DOHH2 (cell line): ENCODE data around the gene KYAT1.

Experiments used
- H3F3A ChIP-seq: fragments of 200-600 bp; sonication (generic), shearing (Covaris generic); 2 replicates; pipeline ENCODE4 v1.6.0; 2016; ENCODE audit warnings: antibody characterized with exemption, mild to moderate bottlenecking; ENCODE audit not compliant: control insufficient read depth, insufficient read depth
- H3K27ac ChIP-seq: fragments of 200-600 bp; sonication (generic); 2 replicates; pipeline ENCODE4 v1.5.1; 2014; ENCODE audit warnings: low read depth, mild to moderate bottlenecking, low read length, moderate library complexity
- H3K27me3 ChIP-seq: fragments of 200-600 bp; sonication (generic); 2 replicates; pipeline ENCODE4 v1.6.1; 2014; ENCODE audit warnings: mild to moderate bottlenecking, low read length, mixed read lengths; ENCODE audit not compliant: control insufficient read depth
- H3K36me3 ChIP-seq: fragments of 200-600 bp; sonication (generic); 2 replicates; pipeline ENCODE4 v1.6.1; 2014; ENCODE audit warnings: mild to moderate bottlenecking, low read length, moderate library complexity, mixed read lengths; ENCODE audit not compliant: control insufficient read depth
- H3K4me1 ChIP-seq: fragments of 200-600 bp; sonication (generic); 2 replicates; pipeline ENCODE4 v1.6.1; 2014; ENCODE audit warnings: mild to moderate bottlenecking, low read length, mixed read lengths; ENCODE audit not compliant: control insufficient read depth
- H3K4me2 ChIP-seq: fragments of 200-600 bp; sonication (generic); 2 replicates; pipeline ENCODE4 v1.6.0; 2014; ENCODE audit warnings: mild to moderate bottlenecking, low read length, moderate library complexity
- H3K4me3 ChIP-seq: fragments of 200-600 bp; sonication (generic); 2 replicates; pipeline ENCODE4 v1.5.1; 2014; ENCODE audit warnings: mild to moderate bottlenecking, low read length, mixed read lengths
- H3K79me2 ChIP-seq: fragments of 200-600 bp; sonication (generic); 2 replicates; pipeline ENCODE4 v1.6.1; 2014; ENCODE audit warnings: mild to moderate bottlenecking, low read length, mixed read lengths; ENCODE audit not compliant: control insufficient read depth
- H3K9me2 ChIP-seq: fragments of 200-600 bp; sonication (generic); replicated peaks from 2 replicates; pipeline ENCODE4 v1.6.1; 2014; ENCODE audit warnings: mild to moderate bottlenecking, low read length, mixed read lengths; ENCODE audit not compliant: control insufficient read depth
- H3K9me3 ChIP-seq: fragments of 200-600 bp; sonication (generic); 2 replicates; pipeline ENCODE4 v1.6.1; 2014; ENCODE audit warnings: antibody characterized with exemption, low read length, mixed read lengths; ENCODE audit not compliant: control insufficient read depth, insufficient read depth
- H4K20me1 ChIP-seq: fragments of 200-600 bp; sonication (generic); 2 replicates; pipeline ENCODE4 v1.6.0; 2014; ENCODE audit warnings: low read depth, mild to moderate bottlenecking, antibody characterized with exemption, low read length, moderate library complexity; ENCODE audit not compliant: control insufficient read depth, insufficient read depth
- EZH2phosphoT487 ChIP-seq: fragments of 200-600 bp; sonication (generic); IDR thresholded peaks from 2 replicates; pipeline ENCODE4 v1.6.1; 2017; ENCODE audit warnings: borderline replicate concordance, mild to moderate bottlenecking, antibody characterized with exemption, low read length, moderate library complexity, mixed read lengths
- TF ChIP-seq, protein P1 (sequence below): fragments of 200-600 bp; sonication (generic); IDR thresholded peaks from one replicate; pipeline ENCODE4 v1.5.1; 2014; ENCODE audit warnings: antibody characterized with exemption, mild to moderate bottlenecking, low read depth, low read length; ENCODE audit not compliant: poor library complexity, severe bottlenecking

Gene KYAT1

DNA sequence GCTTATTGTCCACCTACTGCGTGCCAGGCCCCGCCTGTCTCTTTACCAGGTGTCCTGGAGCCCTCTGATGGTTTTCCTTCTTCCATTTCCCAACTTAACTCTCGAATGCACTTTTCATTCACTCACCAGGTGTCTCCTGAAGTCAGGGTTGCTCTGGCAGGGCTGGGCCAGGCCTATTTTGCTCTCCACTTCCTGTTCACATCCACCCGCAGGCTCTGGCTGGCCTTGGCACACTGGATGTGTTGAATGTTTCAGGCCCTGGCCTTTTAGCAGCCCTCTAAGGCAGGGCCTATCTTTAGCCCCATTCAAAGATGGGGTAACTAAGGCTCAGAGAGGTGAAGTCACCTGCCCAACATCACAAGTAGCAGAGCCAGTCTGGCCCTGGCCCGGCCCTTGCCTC is 16.6 kb upstream of the KYAT1 start:
- Histone ChIP-seq H3K4me3 (no peak overlapping the region), H3K27ac (no peak overlapping the region), H3K4me2 (no peak overlapping the region), H3F3A (no peaks in the 10 kb centered on the region), H3K79me2 (peaks cover 7% of the 10 kb centered on the region), H3K4me1 (peaks cover 20% of the 10 kb centered on the region), H3K9me3 (no peaks in the 10 kb centered on the region), H3K27me3 (no peaks in the 10 kb centered on the region), H3K36me3 (peaks cover 16% of the 10 kb centered on the region; the same call in 1 of the 2 replicates), H4K20me1 (no peaks in the 10 kb centered on the region), H3K9me2 (no peaks in the 10 kb centered on the region)
- TF ChIP-seq, protein P1, sequence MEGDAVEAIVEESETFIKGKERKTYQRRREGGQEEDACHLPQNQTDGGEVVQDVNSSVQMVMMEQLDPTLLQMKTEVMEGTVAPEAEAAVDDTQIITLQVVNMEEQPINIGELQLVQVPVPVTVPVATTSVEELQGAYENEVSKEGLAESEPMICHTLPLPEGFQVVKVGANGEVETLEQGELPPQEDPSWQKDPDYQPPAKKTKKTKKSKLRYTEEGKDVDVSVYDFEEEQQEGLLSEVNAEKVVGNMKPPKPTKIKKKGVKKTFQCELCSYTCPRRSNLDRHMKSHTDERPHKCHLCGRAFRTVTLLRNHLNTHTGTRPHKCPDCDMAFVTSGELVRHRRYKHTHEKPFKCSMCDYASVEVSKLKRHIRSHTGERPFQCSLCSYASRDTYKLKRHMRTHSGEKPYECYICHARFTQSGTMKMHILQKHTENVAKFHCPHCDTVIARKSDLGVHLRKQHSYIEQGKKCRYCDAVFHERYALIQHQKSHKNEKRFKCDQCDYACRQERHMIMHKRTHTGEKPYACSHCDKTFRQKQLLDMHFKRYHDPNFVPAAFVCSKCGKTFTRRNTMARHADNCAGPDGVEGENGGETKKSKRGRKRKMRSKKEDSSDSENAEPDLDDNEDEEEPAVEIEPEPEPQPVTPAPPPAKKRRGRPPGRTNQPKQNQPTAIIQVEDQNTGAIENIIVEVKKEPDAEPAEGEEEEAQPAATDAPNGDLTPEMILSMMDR = no peak
- no peak for TF ChIP-seq EZH2phosphoT487

DNA sequence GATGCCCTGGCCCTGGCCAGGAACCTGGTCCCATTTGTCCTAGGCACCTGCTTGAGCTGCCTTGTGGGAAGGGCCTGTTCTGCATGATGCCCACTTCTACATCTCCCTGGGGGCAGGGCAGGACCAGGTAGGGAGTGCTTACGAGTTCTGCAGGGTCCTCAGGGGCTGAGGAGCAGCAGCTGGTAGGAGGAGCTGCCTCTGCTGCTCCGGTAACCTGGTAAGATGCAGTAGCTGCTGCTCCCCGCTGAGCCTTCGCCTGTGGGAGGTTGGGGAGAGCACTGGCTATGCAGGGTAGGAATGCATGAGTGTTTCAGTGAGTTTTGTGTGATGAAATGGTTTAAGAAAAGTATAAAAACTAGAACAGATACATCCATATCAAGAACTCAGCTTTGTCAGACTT is 13.8 kb upstream of the KYAT1 start:
- H4K20me1 ChIP-seq = no peaks in the 10 kb centered on the region
- H3K4me1 ChIP-seq = no peaks in the 10 kb centered on the region
- H3K4me3 ChIP-seq = no peak overlapping the region
- no peak overlapping the region for H3K4me2 ChIP-seq
- no peaks in the 10 kb centered on the region for H3F3A ChIP-seq
- TF ChIP-seq EZH2phosphoT487 = no peak
- TF ChIP-seq, protein P1 = no peak
- H3K9me2 ChIP-seq = no peaks in the 10 kb centered on the region
- peaks cover 32% of the 10 kb centered on the region; the same call in 1 of the 2 replicates for H3K36me3 ChIP-seq
- H3K27me3 ChIP-seq = no peaks in the 10 kb centered on the region
- H3K9me3 ChIP-seq = no peaks in the 10 kb centered on the region
- H3K79me2 ChIP-seq = peaks cover 5% of the 10 kb centered on the region
- H3K27ac ChIP-seq = no peak overlapping the region

DNA sequence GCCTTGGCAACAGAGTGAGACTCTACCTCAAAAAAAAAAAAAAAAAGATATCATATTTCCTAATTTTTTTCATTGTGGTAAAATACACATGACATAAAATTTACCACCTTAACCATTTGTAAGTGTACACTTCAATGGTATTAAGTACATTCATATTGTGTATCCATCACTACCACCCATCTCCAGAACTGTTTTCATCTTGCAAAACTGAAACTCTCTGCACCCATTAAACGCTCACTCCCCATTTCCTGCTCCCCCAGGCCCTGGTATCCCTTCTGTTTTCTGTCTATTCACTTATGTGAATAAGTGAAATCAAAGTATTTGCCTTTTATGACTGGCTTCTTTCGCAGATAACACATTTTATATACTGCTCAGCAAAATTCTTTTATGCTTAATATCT is 13.0 kb upstream of the KYAT1 start:
- H3K36me3 ChIP-seq = peaks cover 35% of the 10 kb centered on the region; the same call in 1 of the 2 replicates
- H3F3A ChIP-seq = no peaks in the 10 kb centered on the region
- no peak overlapping the region for H3K4me3 ChIP-seq
- H3K9me3 ChIP-seq = no peaks in the 10 kb centered on the region
- no peaks in the 10 kb centered on the region for H3K27me3 ChIP-seq
- no peak overlapping the region for H3K27ac ChIP-seq
- H4K20me1 ChIP-seq = no peaks in the 10 kb centered on the region
- TF ChIP-seq EZH2phosphoT487 = no peak
- TF ChIP-seq, protein P1 = no peak
- H3K9me2 ChIP-seq = no peaks in the 10 kb centered on the region
- H3K4me1 ChIP-seq = no peaks in the 10 kb centered on the region
- H3K4me2 ChIP-seq = no peak overlapping the region
- H3K79me2 ChIP-seq = peaks cover 7% of the 10 kb centered on the region
